GM04503 (cell line): ENCODE measurements around the gene NUTM2F.
"Not testable (repeated sequence)": the region's sequence is repeated elsewhere in the genome, so short reads cannot be mapped to it uniquely, and the experiment has no call there.

ENCODE experiments used
- DNase-seq: peaks from one replicate; pipeline ENCODE4 v3.0.0-alpha.2; 2012; ENCODE audit warnings: low read depth

Gene NUTM2F

GRCh38 chr9:94328544-94328943, at the start of gene NUTM2F:
TSS of gene NUTM2F (minus strand) at chr9:94328644. CDS start at chr9:94328623, 21 bp downstream.
- DNase-seq, result not testable (repeated sequence)

- DNase-seq, result not testable (repeated sequence)
These were observed 46.8 kb upstream of the NUTM2F start for GRCh38 chr9:94375197-94375596.

GRCh38 chr9:94374176-94375056, 46.0 kb upstream of the NUTM2F start:
- DNase-seq, result peak; percentile 45

- DNase-seq, result not testable (repeated sequence)
These were observed 45.3 kb upstream of the NUTM2F start for GRCh38 chr9:94373779-94374175.

- DNase-seq, result not testable (repeated sequence)
These were observed 41.8 kb upstream of the NUTM2F start for GRCh38 chr9:94370266-94370665.

- DNase-seq, result not testable (repeated sequence)
These were observed 35.7 kb upstream of the NUTM2F start for GRCh38 chr9:94364093-94364614.

GRCh38 chr9:94357158-94357557, 28.7 kb upstream of the NUTM2F start:
- not testable (repeated sequence) for DNase-seq

GRCh38 chr9:94351901-94352723, 23.7 kb upstream of the NUTM2F start:
- not testable (repeated sequence) for DNase-seq

GRCh38 chr9:94348754-94349153, 20.3 kb upstream of the NUTM2F start:
- not testable (repeated sequence) for DNase-seq

- DNase-seq, result not testable (repeated sequence)
These were observed 19.0 kb upstream of the NUTM2F start for GRCh38 chr9:94347451-94347850.

- not testable (repeated sequence) for DNase-seq
These were observed 13.3 kb upstream of the NUTM2F start for GRCh38 chr9:94341703-94342102.

GRCh38 chr9:94340750-94341149, 12.3 kb upstream of the NUTM2F start:
- not testable (repeated sequence) for DNase-seq

GRCh38 chr9:94339657-94340056, 11.2 kb upstream of the NUTM2F start:
- not testable (repeated sequence) for DNase-seq

- DNase-seq, result not testable (repeated sequence)
These were observed 10.3 kb upstream of the NUTM2F start for GRCh38 chr9:94338723-94339122.

GRCh38 chr9:94336445-94336844, 8.0 kb upstream of the NUTM2F start:
- not testable (repeated sequence) for DNase-seq

GRCh38 chr9:94325583-94325982, 2.9 kb downstream of the NUTM2F start:
- not testable (repeated sequence) for DNase-seq

- not testable (repeated sequence) for DNase-seq
These were observed 5.2 kb downstream of the NUTM2F start for GRCh38 chr9:94323153-94323798.

- not testable (repeated sequence) for DNase-seq
These were observed 6.0 kb downstream of the NUTM2F start for GRCh38 chr9:94322342-94322940.

- not testable (repeated sequence) for DNase-seq
These were observed 10.3 kb downstream of the NUTM2F start for GRCh38 chr9:94317949-94318657.

- not testable (repeated sequence) for DNase-seq
These were observed 12.2 kb downstream of the NUTM2F start for GRCh38 chr9:94316236-94316635.
